Measurements from ENCODE around the gene SLC23A3. TPM values are rescaled to one million over a fixed set of nuclear protein-coding genes. Genes with fewer than 3 reads are reported as not detected.

SLC23A3 gene
- total and polyA plus RNA-seq, 9 of the 15 experiments (the other 6 are each of a cell fraction or from before 2014, with no cell fraction given), result 0.06 to 0.64 (median 0.16) TPM

DNA sequence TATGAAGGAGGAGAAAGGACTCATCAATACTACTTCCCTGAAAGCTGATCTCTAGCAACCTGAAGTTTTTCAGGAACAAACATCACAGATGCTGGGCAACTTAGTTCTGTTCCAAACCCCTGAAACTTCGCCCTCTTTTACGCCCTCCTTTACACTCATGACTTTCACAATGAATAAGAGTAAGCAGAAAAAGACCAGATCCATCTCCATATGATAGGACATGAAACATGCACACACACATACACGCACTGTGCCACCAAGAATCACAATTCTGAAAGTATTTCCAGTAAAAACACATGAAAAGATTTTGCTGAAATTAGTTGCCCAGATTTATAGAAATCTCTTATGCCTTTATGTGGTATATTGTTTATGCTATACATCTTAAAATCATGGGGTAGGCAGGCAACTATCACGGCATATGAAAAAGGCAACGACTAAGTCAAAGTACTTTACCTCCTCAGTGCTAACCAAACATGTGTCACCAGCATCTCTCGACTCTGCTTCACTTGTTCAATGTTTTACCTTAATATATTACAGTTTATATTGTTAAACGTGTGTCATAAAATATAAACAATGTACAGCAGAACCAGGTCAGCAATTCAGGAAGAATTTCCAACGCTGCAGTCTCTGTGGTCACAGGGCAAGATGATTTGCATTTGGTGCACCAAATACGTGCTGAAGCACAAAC lies 57.0 kb downstream of the SLC23A3 start:
- Histone ChIP-seq H3K9me1 (ENCODE audit: control insufficient read depth, insufficient read depth, low read length) (no peaks in the 10 kb centered on the region), H3K9ac (ENCODE audit: insufficient read depth in 1 of 2, low read depth in 2 of 2, low read length in 2 of 2) (no peak overlapping the region), H3K4me2 (ENCODE audit: insufficient read depth, low read length) (no peak overlapping the region), H3K27me3 (ENCODE audit: control insufficient read depth in 2 of 2, insufficient read depth in 2 of 2, low read length in 2 of 2) (no peaks in the 10 kb centered on the region), H4K20me1 (replicated peaks; ENCODE audit: control insufficient read depth, insufficient read depth, low read length) (no peaks in the 10 kb centered on the region), H3K79me2 (ENCODE audit: control insufficient read depth, insufficient read depth, low read length) (no peaks in the 10 kb centered on the region), H3K4me1 (replicated peaks in 1 of 2; ENCODE audit: control insufficient read depth in 2 of 2, insufficient read depth in 2 of 2, low read length in 2 of 2) (no peaks in the 10 kb centered on the region), H2AFZ (ENCODE audit: low read depth, low read length) (no peak overlapping the region), H3K27ac (ENCODE audit: extremely low read depth, low read depth, low read length) (no peak overlapping the region), H3K36me3 (ENCODE audit: control insufficient read depth, insufficient read depth, low read length) (no peaks in the 10 kb centered on the region), H3K9me3 (replicated peaks; ENCODE audit: control insufficient read depth, insufficient read depth, low read depth, low read length) (no peaks in the 10 kb centered on the region), H3K4me3 (no peak overlapping the region)
- POLR2A ChIA-PET, result no interaction called here
- BruUV-seq (replicated peaks), result no TSS peak
- CTCF ChIA-PET (ENCODE audit: low intra/inter-chr PET ratio), result no interaction called here
- in situ Hi-C loops (cut with MboI), result loop anchor here (5.0 to 10.0 kb wide), 2 partner anchors 35 to 258 kb away; partner anchors contain the start of gene WNT6
- DNase-seq (ENCODE audit: extremely low read depth in 1 of 4, low spot score in 3 of 4) (no peak), ATAC-seq (no peak), FAIRE-seq (no peak)
- WGBS (ENCODE audit: insufficient coverage, low coverage, missing lambda C conversion rate), result 32% methylated on average over 9 of the region's 9 CpGs
- intact Hi-C loops (cut with micrococcal nuclease), result no loop called here
- TF ChIP-seq ZNF165 (CRISPR knock-in tag; IDR thresholded peaks at IDR 0.05; ENCODE audit: borderline replicate concordance), result no peak
- TF ChIP-seq, protein P1, sequence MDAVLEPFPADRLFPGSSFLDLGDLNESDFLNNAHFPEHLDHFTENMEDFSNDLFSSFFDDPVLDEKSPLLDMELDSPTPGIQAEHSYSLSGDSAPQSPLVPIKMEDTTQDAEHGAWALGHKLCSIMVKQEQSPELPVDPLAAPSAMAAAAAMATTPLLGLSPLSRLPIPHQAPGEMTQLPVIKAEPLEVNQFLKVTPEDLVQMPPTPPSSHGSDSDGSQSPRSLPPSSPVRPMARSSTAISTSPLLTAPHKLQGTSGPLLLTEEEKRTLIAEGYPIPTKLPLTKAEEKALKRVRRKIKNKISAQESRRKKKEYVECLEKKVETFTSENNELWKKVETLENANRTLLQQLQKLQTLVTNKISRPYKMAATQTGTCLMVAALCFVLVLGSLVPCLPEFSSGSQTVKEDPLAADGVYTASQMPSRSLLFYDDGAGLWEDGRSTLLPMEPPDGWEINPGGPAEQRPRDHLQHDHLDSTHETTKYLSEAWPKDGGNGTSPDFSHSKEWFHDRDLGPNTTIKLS (IDR thresholded peaks at IDR 0.05; ENCODE audit: borderline replicate concordance, low read depth), result no peak
- TF ChIP-seq, protein P2, sequence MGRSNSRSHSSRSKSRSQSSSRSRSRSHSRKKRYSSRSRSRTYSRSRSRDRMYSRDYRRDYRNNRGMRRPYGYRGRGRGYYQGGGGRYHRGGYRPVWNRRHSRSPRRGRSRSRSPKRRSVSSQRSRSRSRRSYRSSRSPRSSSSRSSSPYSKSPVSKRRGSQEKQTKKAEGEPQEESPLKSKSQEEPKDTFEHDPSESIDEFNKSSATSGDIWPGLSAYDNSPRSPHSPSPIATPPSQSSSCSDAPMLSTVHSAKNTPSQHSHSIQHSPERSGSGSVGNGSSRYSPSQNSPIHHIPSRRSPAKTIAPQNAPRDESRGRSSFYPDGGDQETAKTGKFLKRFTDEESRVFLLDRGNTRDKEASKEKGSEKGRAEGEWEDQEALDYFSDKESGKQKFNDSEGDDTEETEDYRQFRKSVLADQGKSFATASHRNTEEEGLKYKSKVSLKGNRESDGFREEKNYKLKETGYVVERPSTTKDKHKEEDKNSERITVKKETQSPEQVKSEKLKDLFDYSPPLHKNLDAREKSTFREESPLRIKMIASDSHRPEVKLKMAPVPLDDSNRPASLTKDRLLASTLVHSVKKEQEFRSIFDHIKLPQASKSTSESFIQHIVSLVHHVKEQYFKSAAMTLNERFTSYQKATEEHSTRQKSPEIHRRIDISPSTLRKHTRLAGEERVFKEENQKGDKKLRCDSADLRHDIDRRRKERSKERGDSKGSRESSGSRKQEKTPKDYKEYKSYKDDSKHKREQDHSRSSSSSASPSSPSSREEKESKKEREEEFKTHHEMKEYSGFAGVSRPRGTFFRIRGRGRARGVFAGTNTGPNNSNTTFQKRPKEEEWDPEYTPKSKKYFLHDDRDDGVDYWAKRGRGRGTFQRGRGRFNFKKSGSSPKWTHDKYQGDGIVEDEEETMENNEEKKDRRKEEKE (IDR thresholded peaks at IDR 0.05; ENCODE audit: borderline replicate concordance in 1 of 2, control insufficient read depth in 1 of 2, low read depth in 2 of 2, low read length in 1 of 2), result no peak
- TF ChIP-seq MTA3 (IDR thresholded peaks at IDR 0.05; ENCODE audit: borderline replicate concordance), result no peak
- TF ChIP-seq, protein P3, sequence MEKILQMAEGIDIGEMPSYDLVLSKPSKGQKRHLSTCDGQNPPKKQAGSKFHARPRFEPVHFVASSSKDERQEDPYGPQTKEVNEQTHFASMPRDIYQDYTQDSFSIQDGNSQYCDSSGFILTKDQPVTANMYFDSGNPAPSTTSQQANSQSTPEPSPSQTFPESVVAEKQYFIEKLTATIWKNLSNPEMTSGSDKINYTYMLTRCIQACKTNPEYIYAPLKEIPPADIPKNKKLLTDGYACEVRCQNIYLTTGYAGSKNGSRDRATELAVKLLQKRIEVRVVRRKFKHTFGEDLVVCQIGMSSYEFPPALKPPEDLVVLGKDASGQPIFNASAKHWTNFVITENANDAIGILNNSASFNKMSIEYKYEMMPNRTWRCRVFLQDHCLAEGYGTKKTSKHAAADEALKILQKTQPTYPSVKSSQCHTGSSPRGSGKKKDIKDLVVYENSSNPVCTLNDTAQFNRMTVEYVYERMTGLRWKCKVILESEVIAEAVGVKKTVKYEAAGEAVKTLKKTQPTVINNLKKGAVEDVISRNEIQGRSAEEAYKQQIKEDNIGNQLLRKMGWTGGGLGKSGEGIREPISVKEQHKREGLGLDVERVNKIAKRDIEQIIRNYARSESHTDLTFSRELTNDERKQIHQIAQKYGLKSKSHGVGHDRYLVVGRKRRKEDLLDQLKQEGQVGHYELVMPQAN (IDR thresholded peaks at IDR 0.05; ENCODE audit: borderline replicate concordance), result no peak
- TF ChIP-seq SMARCE1 (IDR thresholded peaks at IDR 0.05), result no peak
- TF ChIP-seq ZNF586 (CRISPR knock-in tag; conservative IDR thresholded peaks at IDR 0.05), result no peak
- TF ChIP-seq NELFE (IDR thresholded peaks at IDR 0.05; ENCODE audit: insufficient read depth, insufficient read length), result no peak
- TF ChIP-seq, protein P4, sequence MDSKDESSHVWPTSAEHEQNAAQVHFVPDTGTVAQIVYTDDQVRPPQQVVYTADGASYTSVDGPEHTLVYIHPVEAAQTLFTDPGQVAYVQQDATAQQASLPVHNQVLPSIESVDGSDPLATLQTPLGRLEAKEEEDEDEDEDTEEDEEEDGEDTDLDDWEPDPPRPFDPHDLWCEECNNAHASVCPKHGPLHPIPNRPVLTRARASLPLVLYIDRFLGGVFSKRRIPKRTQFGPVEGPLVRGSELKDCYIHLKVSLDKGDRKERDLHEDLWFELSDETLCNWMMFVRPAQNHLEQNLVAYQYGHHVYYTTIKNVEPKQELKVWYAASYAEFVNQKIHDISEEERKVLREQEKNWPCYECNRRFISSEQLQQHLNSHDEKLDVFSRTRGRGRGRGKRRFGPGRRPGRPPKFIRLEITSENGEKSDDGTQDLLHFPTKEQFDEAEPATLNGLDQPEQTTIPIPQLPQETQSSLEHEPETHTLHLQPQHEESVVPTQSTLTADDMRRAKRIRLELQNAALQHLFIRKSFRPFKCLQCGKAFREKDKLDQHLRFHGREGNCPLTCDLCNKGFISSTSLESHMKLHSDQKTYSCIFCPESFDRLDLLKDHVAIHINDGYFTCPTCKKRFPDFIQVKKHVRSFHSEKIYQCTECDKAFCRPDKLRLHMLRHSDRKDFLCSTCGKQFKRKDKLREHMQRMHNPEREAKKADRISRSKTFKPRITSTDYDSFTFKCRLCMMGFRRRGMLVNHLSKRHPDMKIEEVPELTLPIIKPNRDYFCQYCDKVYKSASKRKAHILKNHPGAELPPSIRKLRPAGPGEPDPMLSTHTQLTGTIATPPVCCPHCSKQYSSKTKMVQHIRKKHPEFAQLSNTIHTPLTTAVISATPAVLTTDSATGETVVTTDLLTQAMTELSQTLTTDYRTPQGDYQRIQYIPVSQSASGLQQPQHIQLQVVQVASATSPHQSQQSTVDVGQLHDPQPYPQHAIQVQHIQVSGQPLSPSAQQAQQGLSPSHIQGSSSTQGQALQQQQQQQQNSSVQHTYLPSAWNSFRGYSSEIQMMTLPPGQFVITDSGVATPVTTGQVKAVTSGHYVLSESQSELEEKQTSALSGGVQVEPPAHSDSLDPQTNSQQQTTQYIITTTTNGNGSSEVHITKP (IDR thresholded peaks at IDR 0.05; ENCODE audit: partially characterized antibody), result no peak
- TF ChIP-seq MEF2A (IDR thresholded peaks at IDR 0.05; ENCODE audit: control insufficient read depth, low read depth, low read length), result no peak
- no peak for TF ChIP-seq ZNF224 (CRISPR knock-in tag; IDR thresholded peaks at IDR 0.05)
